Endodermal cell (in vitro differentiated cells): ENCODE results near the gene TM4SF5. TPM values are rescaled to one million over a fixed set of nuclear protein-coding genes. Genes with fewer than 3 reads are reported as not detected.

Experiments used
- DNase-seq: peaks from one replicate; pipeline ENCODE4 v3.0.0-alpha.2; 2017
- H3K27ac ChIP-seq: 2 replicates; pipeline ENCODE4 v1.5.1; 2013; ENCODE audit warnings: mild to moderate bottlenecking, low read depth, low read length, moderate library complexity
- H3K27me3 ChIP-seq: 2 replicates; pipeline ENCODE4 v1.6.1; 2013; ENCODE audit warnings: mild to moderate bottlenecking, low read length, moderate library complexity; ENCODE audit not compliant: insufficient read depth, control insufficient read depth, poor library complexity, severe bottlenecking
- H3K36me3 ChIP-seq: 2 replicates; pipeline ENCODE4 v1.7.0; 2013; ENCODE audit warnings: mild to moderate bottlenecking, low read length, moderate library complexity; ENCODE audit not compliant: control insufficient read depth, insufficient read depth
- H3K4me1 ChIP-seq: one replicate; pipeline ENCODE4 v1.7.0; 2013; ENCODE audit warnings: low read length; ENCODE audit not compliant: control insufficient read depth, insufficient read depth
- H3K4me3 ChIP-seq: 2 replicates; pipeline ENCODE4 v1.5.1; 2013; ENCODE audit warnings: mild to moderate bottlenecking, low read length, moderate library complexity
- H3K9ac ChIP-seq: 2 replicates; pipeline ENCODE4 v1.6.1; 2013; ENCODE audit warnings: mild to moderate bottlenecking, low read length, moderate library complexity; ENCODE audit not compliant: poor library complexity, severe bottlenecking; ENCODE audit errors: extremely low read depth
- H3K9me3 ChIP-seq: 2 replicates; pipeline ENCODE4 v1.6.1; 2013; ENCODE audit warnings: mild to moderate bottlenecking, low read length, moderate library complexity; ENCODE audit not compliant: control insufficient read depth
- H3K27ac Mint-ChIP-seq: 2 replicates; pipeline ENCODE4 v1.8.0; 2020; ENCODE audit warnings: mixed read lengths
- H3K27me3 Mint-ChIP-seq: 2 replicates; pipeline ENCODE4 v1.8.0; 2021; ENCODE audit warnings: mild to moderate bottlenecking, mixed read lengths; ENCODE audit not compliant: insufficient read depth
- H3K36me3 Mint-ChIP-seq: 2 replicates; pipeline ENCODE4 v1.8.0; 2020; ENCODE audit warnings: low read depth, mixed read lengths
- H3K4me1 Mint-ChIP-seq: 2 replicates; pipeline ENCODE4 v1.8.0; 2020; ENCODE audit warnings: mixed read lengths
- H3K4me3 Mint-ChIP-seq: 2 replicates; pipeline ENCODE4 v1.8.0; 2020; ENCODE audit warnings: mild to moderate bottlenecking, moderate library complexity, mixed read lengths
- H3K9me3 Mint-ChIP-seq: 2 replicates; pipeline ENCODE4 v1.8.0; 2020; ENCODE audit warnings: mild to moderate bottlenecking, mixed read lengths
- CTCF ChIP-seq: fragments of 200-600 bp; sonication (generic); conservative IDR thresholded peaks from 2 replicates; pipeline ENCODE4 v1.5.0; 2021; ENCODE audit warnings: antibody characterized with exemption, mild to moderate bottlenecking
- WGBS, 2 experiments: methylation state at CpG; one replicate each; pipeline versions ENCODE4 v1.1.5 to v1.1.7; 2013; ENCODE audit warnings: missing lambda C conversion rate in 2 of 2, mixed read lengths in 1 of 2; ENCODE audit not compliant: insufficient coverage in 1 of 2, insufficient read length in 1 of 2; 5-methylcytosine and 5-hydroxymethylcytosine counted together
- total RNA-seq, 2 donors: library from RNA; stranded (reverse); fragmentation: NEBNext Ultra II Directional in 1 of 2; extraction: Animal tissue kit (Norgen Biotek cat#: 25700) in 1 of 2; gene quantifications; 2 replicates in 1 of 2; 3 replicates in 1 of 2; pipeline ENCODE4 v1.2.1, GENCODE V29; 2021

TM4SF5 gene
- total RNA-seq, 2 donors from 2014 or later, result not detected

GRCh38 chr17:4734857-4735475 is 36.7 kb upstream of the TM4SF5 start:
- Mint-ChIP-seq H3K9me3 (no peaks in the 10 kb centered on the region), H3K36me3 (peaks cover 2% of the 10 kb centered on the region), H3K27me3 (peaks cover 52% of the 10 kb centered on the region), H3K4me3 (no peak overlapping the region), H3K4me1 (peaks cover 11% of the 10 kb centered on the region), H3K27ac (no peak overlapping the region)
- no peak for TF ChIP-seq CTCF
- Histone ChIP-seq H3K9ac (no peak overlapping the region), H3K27me3 (peaks cover 54% of the 10 kb centered on the region), H3K9me3 (no peaks in the 10 kb centered on the region), H3K4me1 (peaks cover 5% of the 10 kb centered on the region), H3K36me3 (peaks cover 4% of the 10 kb centered on the region), H3K27ac (no peak overlapping the region), H3K4me3 (no peak overlapping the region)
- 88 to 90% methylated on average over 2 to 8 of the region's 8 CpGs for WGBS, 2 experiments
- DNase-seq, result no peak

- H3K27me3 Mint-ChIP-seq, result peaks cover 63% of the 10 kb centered on the region
- no peak overlapping the region for H3K27ac Mint-ChIP-seq
Measured at GRCh38 chr17:4735876-4736651, 35.6 kb upstream of the TM4SF5 start.

More at GRCh38 chr17:4735876-4736651, 35.6 kb upstream of the TM4SF5 start:
- H3K36me3 Mint-ChIP-seq, result peaks cover 2% of the 10 kb centered on the region
- H3K9me3 Mint-ChIP-seq, result no peaks in the 10 kb centered on the region
- Histone ChIP-seq H3K27ac (no peak overlapping the region), H3K36me3 (peaks cover 4% of the 10 kb centered on the region), H3K4me1 (peaks cover 5% of the 10 kb centered on the region), H3K9ac (no peak overlapping the region), H3K9me3 (no peaks in the 10 kb centered on the region), H3K4me3 (no peak overlapping the region), H3K27me3 (peaks cover 65% of the 10 kb centered on the region)
- peaks cover 8% of the 10 kb centered on the region for H3K4me1 Mint-ChIP-seq
- WGBS, 2 experiments, result 80 to 82% methylated on average over 8 to 9 of the region's 9 CpGs
- no peak for DNase-seq
- H3K4me3 Mint-ChIP-seq, result no peak overlapping the region
- no peak for TF ChIP-seq CTCF
